Prostate gland (tissue), 2 donors: ENCODE measurements around the gene EDARADD.

Experiments used
- POLR2A ChIP-seq: fragments of 450-650 bp; IDR thresholded peaks from one replicate; pipeline ENCODE4 v1.6.1; 2016; ENCODE audit warnings: antibody characterized with exemption, mild to moderate bottlenecking
- POLR2AphosphoS5 ChIP-seq: sonication (generic); formaldehyde crosslinking; IDR thresholded peaks from one replicate; pipeline ENCODE4 v1.6.1; 2017; ENCODE audit warnings: antibody characterized with exemption
- TF ChIP-seq, protein P1 (sequence below), 4 experiments: fragments of 200-600 bp in 2 of 4; fragments of 450-650 bp in 2 of 4; sonication (generic) in 2 of 4; IDR thresholded peaks; 1 replicate in 3 of 4; 2 replicates in 1 of 4; pipeline ENCODE4 v1.5.1; 2016 to 2019; ENCODE audit warnings: antibody characterized with exemption in 4 of 4, mild to moderate bottlenecking in 2 of 4, moderate library complexity in 2 of 4

DNA sequence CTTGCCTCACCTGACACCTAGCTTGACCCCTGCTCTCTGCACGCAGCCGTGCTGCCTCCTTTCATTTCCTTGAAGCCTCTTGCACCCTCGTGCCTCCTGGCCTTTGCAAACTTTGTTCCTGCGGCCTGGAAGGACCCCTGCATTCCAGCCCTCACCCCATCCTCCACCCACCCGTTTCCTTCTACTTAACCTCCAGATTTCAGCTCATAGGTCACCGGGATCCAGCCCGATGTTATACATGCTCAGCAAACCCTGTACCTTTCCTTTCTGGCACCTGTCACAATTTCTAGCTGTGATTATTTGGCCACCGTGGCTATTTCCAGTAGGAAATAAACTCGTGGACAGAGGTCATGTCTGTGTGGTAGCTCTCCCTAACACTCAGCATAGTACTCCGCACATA lies 4.5 kb downstream of the EDARADD start:
- TF ChIP-seq, protein P1, sequence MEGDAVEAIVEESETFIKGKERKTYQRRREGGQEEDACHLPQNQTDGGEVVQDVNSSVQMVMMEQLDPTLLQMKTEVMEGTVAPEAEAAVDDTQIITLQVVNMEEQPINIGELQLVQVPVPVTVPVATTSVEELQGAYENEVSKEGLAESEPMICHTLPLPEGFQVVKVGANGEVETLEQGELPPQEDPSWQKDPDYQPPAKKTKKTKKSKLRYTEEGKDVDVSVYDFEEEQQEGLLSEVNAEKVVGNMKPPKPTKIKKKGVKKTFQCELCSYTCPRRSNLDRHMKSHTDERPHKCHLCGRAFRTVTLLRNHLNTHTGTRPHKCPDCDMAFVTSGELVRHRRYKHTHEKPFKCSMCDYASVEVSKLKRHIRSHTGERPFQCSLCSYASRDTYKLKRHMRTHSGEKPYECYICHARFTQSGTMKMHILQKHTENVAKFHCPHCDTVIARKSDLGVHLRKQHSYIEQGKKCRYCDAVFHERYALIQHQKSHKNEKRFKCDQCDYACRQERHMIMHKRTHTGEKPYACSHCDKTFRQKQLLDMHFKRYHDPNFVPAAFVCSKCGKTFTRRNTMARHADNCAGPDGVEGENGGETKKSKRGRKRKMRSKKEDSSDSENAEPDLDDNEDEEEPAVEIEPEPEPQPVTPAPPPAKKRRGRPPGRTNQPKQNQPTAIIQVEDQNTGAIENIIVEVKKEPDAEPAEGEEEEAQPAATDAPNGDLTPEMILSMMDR (IDR thresholded peaks at IDR 0.05): no peak
- TF ChIP-seq POLR2A: no peak
- no peak for TF ChIP-seq POLR2AphosphoS5
